Sigmoid colon (tissue), 7 donors: Measurements from ENCODE around the gene NID1. TPM values are rescaled to one million over a fixed set of nuclear protein-coding genes. Genes with fewer than 3 reads are reported as not detected.

ENCODE experiments used
- DNase-seq: peaks from one replicate; pipeline ENCODE4 v3.0.0-alpha.2; 2019
- H3K27ac ChIP-seq, 4 donors: fragments of 200-600 bp; sonication (generic); one replicate each; pipeline ENCODE4 v1.5.1; 2016 to 2019; ENCODE audit warnings: mild to moderate bottlenecking in 1 of 4
- H3K27me3 ChIP-seq, 3 donors: fragments of 200-600 bp; sonication (generic); one replicate each; pipeline ENCODE4 v1.5.1; 2019; ENCODE audit warnings: mild to moderate bottlenecking in 1 of 3
- H3K36me3 ChIP-seq, 4 donors: fragments of 200-600 bp; sonication (generic); one replicate each; pipeline ENCODE4 v1.5.1; 2016 to 2019
- H3K4me1 ChIP-seq, 4 donors: fragments of 200-600 bp; sonication (generic); one replicate each; pipeline ENCODE4 v1.5.1; 2017 to 2019
- H3K4me3 ChIP-seq, 4 donors: fragments of 200-600 bp; sonication (generic); one replicate each; pipeline ENCODE4 v1.5.1; 2017 to 2019; ENCODE audit warnings: mild to moderate bottlenecking in 2 of 4, moderate library complexity in 1 of 4
- H3K9me3 ChIP-seq, 4 donors: fragments of 200-600 bp in 3 of 4; sonication (generic) in 3 of 4; one replicate each; pipeline versions ENCODE4 v1.5.1 to v1.6.1; 2013 to 2019
- CTCF ChIP-seq, 4 experiments: fragments of 450-650 bp in 3 of 4; fragments of 200-600 bp in 1 of 4; IDR thresholded peaks; one replicate each; pipeline ENCODE4 v1.5.1; 2016 to 2019; ENCODE audit warnings: antibody characterized with exemption in 4 of 4, mild to moderate bottlenecking in 3 of 4, moderate library complexity in 2 of 4
- EP300 ChIP-seq, 4 donors: sonication (generic); formaldehyde crosslinking; IDR thresholded peaks; one replicate each; pipeline ENCODE4 v1.6.1; 2017; ENCODE audit warnings: antibody characterized with exemption in 4 of 4
- POLR2A ChIP-seq, 2 donors: fragments of 450-650 bp; IDR thresholded peaks; one replicate each; pipeline ENCODE4 v1.6.1; 2016; ENCODE audit warnings: antibody characterized with exemption in 2 of 2, mild to moderate bottlenecking in 2 of 2, moderate library complexity in 2 of 2
- POLR2AphosphoS5 ChIP-seq, 4 donors: sonication (generic); formaldehyde crosslinking; IDR thresholded peaks; one replicate each; pipeline ENCODE4 v1.6.1; 2017; ENCODE audit warnings: antibody characterized with exemption in 4 of 4
- WGBS, 2 donors: extraction: QIAGEN DNeasy Blood & Tissue Kit; methylation state at CpG; one replicate each; pipeline ENCODE4 v1.1.7; 2013; 5-methylcytosine and 5-hydroxymethylcytosine counted together
- intact Hi-C: fragments of 100-400 bp; cut with DNase I; formaldehyde crosslinking; loops from one replicate; pipeline ENCODE4 v1.15.1; 2023
- polyA plus RNA-seq, 3 donors: library from polyadenylated mRNA; stranded (reverse); fragments of 200-250 nt; gene quantifications; one replicate each; pipeline ENCODE4 v1.2.3, GENCODE V29; 2013
- total RNA-seq, 4 donors: library from RNA; depleted of rRNA; stranded (reverse); fragments of >200 nt; gene quantifications; one replicate each; pipeline ENCODE4 v1.1.0, GENCODE V29; 2016
- donor health status: healthy with polysubstance abuse.
- donor health status: Bipolar disorder and iron deficiency.
- donor health status: healthy.

Gene NID1
- total and polyA plus RNA-seq, 7 donors = 3.9 to 242 (median 136) TPM

GRCh38 chr1:235990330-235990795, 74.5 kb downstream of the NID1 start:
- DNase-seq = no peak
- TF ChIP-seq CTCF (IDR thresholded peaks at IDR 0.05) (no peak), EP300 (IDR thresholded peaks at IDR 0.05) (no peak), POLR2A (IDR thresholded peaks at IDR 0.05) (no peak), POLR2AphosphoS5 (IDR thresholded peaks at IDR 0.05) (no peak)
- peaks cover 44 to 97% (median 58%) of the 10 kb centered on the region in 4 donors for H3K36me3 ChIP-seq

GRCh38 chr1:235989105-235989504, 75.8 kb downstream of the NID1 start:
- intact Hi-C loops = no loop called here
- WGBS, 2 donors = 77 to 83% methylated on average over 1 of the region's 1 CpG

More at GRCh38 chr1:235990330-235990795, 74.5 kb downstream of the NID1 start:
- Histone ChIP-seq H3K27ac (no peak overlapping the region), H3K27me3 (no peaks in the 10 kb centered on the region), H3K4me1 (peaks cover 0 to 13% (median 2%) of the 10 kb centered on the region in 4 donors), H3K4me3 (no peak overlapping the region), H3K9me3 (no peaks in the 10 kb centered on the region)
- WGBS, 2 donors = 80 to 91% methylated on average over 3 of the region's 3 CpGs
- intact Hi-C loops = no loop called here

GRCh38 chr1:235986869-235987268, 78.0 kb downstream of the NID1 start:
- intact Hi-C loops = no loop called here
- H3K27ac ChIP-seq = peak overlapping the region; percentile 12 to 50 (median 29)
- 59 to 77% methylated on average over 3 of the region's 3 CpGs for WGBS, 2 donors
- H3K9me3 ChIP-seq = no peaks in the 10 kb centered on the region
- TF ChIP-seq CTCF (IDR thresholded peaks at IDR 0.05) (no peak), POLR2A (IDR thresholded peaks at IDR 0.05) (no peak), EP300 (IDR thresholded peaks at IDR 0.05) (no peak), POLR2AphosphoS5 (IDR thresholded peaks at IDR 0.05) (no peak)
- DNase-seq = no peak
- H3K4me3 ChIP-seq = no peak overlapping the region
- no peaks in the 10 kb centered on the region for H3K27me3 ChIP-seq
- H3K36me3 ChIP-seq = peaks cover 42 to 97% (median 52%) of the 10 kb centered on the region in 4 donors
- peaks cover 0 to 26% (median 12%) of the 10 kb centered on the region in 4 donors for H3K4me1 ChIP-seq

More at GRCh38 chr1:235989105-235989504, 75.8 kb downstream of the NID1 start:
- Histone ChIP-seq H3K27me3 (no peaks in the 10 kb centered on the region), H3K4me1 (peaks cover 0 to 21% (median 8%) of the 10 kb centered on the region in 4 donors), H3K4me3 (no peak overlapping the region), H3K27ac (no peak overlapping the region), H3K9me3 (no peaks in the 10 kb centered on the region), H3K36me3 (peaks cover 52 to 97% (median 57%) of the 10 kb centered on the region in 4 donors)
- no peak for DNase-seq
- TF ChIP-seq CTCF (IDR thresholded peaks at IDR 0.05) (no peak), POLR2AphosphoS5 (IDR thresholded peaks at IDR 0.05) (no peak), POLR2A (IDR thresholded peaks at IDR 0.05) (no peak), EP300 (IDR thresholded peaks at IDR 0.05) (no peak)

GRCh38 chr1:235984041-235984825, 80.7 kb downstream of the NID1 start:
- peaks cover 0 to 21% (median 12%) of the 10 kb centered on the region in 4 donors for H3K4me1 ChIP-seq
- intact Hi-C loops = no loop called here
- peak overlapping the region; percentile 38 to 76 (median 61) for H3K27ac ChIP-seq
- no peaks in the 10 kb centered on the region for H3K27me3 ChIP-seq
- H3K9me3 ChIP-seq = no peaks in the 10 kb centered on the region
- 76 to 85% methylated on average over 6 of the region's 6 CpGs for WGBS, 2 donors
- H3K4me3 ChIP-seq = no peak overlapping the region
- no peak for DNase-seq
- no peak for TF ChIP-seq POLR2A (IDR thresholded peaks at IDR 0.05)
- no peak for TF ChIP-seq CTCF (IDR thresholded peaks at IDR 0.05)
- no peak for TF ChIP-seq POLR2AphosphoS5 (IDR thresholded peaks at IDR 0.05)
- no peak for TF ChIP-seq EP300 (IDR thresholded peaks at IDR 0.05)
- H3K36me3 ChIP-seq = peaks cover 44 to 97% (median 55%) of the 10 kb centered on the region in 4 donors
